ENCODE measurements around the gene SGCD. TPM values are rescaled to one million over a fixed set of nuclear protein-coding genes. Genes with fewer than 3 reads are reported as not detected.

The SGCD gene
- total RNA-seq, 1 experiment from 2014 or later, result not detected

GRCh38 chr5:156434471-156434870 is 107.5 kb downstream of the SGCD start:
- H3K36me3 ChIP-seq (ENCODE audit: control insufficient read depth in 1 of 2, insufficient read depth in 2 of 2, low read length in 2 of 2), result no peaks in the 10 kb centered on the region
- H3K9me3 ChIP-seq (ENCODE audit: control insufficient read depth in 1 of 2, insufficient read depth in 1 of 2, low read depth in 1 of 2, low read length in 2 of 2), result peaks cover 3 to 9% of the 10 kb centered on the region in 2 experiments; a peak in 2 of 4 replicates
- H3K4me3 ChIP-seq (replicated peaks in 1 of 2; ENCODE audit: low read depth in 1 of 2, low read length in 2 of 2), result no peak overlapping the region
- ChIA-PET POLR2A (no interaction called here), RAD21 (ENCODE audit: low non-redundant PET in 1 of 2, low total read pairs in 2 of 2, uncharacterized antibody in 2 of 2, unreplicated experiment in 2 of 2) (no interaction called here), CTCF (no interaction called here)
- ATAC-seq (no peak), DNase-seq (ENCODE audit: low read depth, low spot score) (no peak)
- no peaks in the 10 kb centered on the region for H3K27me3 ChIP-seq (ENCODE audit: insufficient read depth, low read length)
- no peaks in the 10 kb centered on the region for H3K9me2 ChIP-seq (ENCODE audit: insufficient read depth)
- no peak for TF ChIP-seq CBX3 (IDR thresholded peaks at IDR 0.05; ENCODE audit: low read depth)
- no peak for TF ChIP-seq SP1 (IDR thresholded peaks at IDR 0.05; ENCODE audit: low read depth)
- no peak for TF ChIP-seq SRF (IDR thresholded peaks at IDR 0.05; ENCODE audit: low read depth)
- TF ChIP-seq, protein P1, sequence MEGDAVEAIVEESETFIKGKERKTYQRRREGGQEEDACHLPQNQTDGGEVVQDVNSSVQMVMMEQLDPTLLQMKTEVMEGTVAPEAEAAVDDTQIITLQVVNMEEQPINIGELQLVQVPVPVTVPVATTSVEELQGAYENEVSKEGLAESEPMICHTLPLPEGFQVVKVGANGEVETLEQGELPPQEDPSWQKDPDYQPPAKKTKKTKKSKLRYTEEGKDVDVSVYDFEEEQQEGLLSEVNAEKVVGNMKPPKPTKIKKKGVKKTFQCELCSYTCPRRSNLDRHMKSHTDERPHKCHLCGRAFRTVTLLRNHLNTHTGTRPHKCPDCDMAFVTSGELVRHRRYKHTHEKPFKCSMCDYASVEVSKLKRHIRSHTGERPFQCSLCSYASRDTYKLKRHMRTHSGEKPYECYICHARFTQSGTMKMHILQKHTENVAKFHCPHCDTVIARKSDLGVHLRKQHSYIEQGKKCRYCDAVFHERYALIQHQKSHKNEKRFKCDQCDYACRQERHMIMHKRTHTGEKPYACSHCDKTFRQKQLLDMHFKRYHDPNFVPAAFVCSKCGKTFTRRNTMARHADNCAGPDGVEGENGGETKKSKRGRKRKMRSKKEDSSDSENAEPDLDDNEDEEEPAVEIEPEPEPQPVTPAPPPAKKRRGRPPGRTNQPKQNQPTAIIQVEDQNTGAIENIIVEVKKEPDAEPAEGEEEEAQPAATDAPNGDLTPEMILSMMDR (IDR thresholded peaks at IDR 0.05 in 2 of 3, conservative IDR thresholded peaks at IDR 0.05 in 1 of 3; ENCODE audit: borderline replicate concordance in 1 of 3, insufficient read depth in 1 of 3, low read depth in 2 of 3, low read length in 2 of 3), result no peak
- TF ChIP-seq, protein P2, sequence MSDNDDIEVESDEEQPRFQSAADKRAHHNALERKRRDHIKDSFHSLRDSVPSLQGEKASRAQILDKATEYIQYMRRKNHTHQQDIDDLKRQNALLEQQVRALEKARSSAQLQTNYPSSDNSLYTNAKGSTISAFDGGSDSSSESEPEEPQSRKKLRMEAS (IDR thresholded peaks at IDR 0.05), result no peak
- no TSS peak for BruUV-seq (replicated peaks)
- H4K20me1 ChIP-seq (ENCODE audit: insufficient read depth), result no peaks in the 10 kb centered on the region
- H2AFZ ChIP-seq (ENCODE audit: low read depth, low read length, poor library complexity, severe bottlenecking), result no peak overlapping the region
- H3K4me1 ChIP-seq (ENCODE audit: control insufficient read depth in 1 of 2, insufficient read depth in 2 of 2, low read length in 2 of 2), result no peaks in the 10 kb centered on the region
- H3K9ac ChIP-seq (ENCODE audit: low read length), result no peak overlapping the region
- H3K27ac ChIP-seq (ENCODE audit: low read depth, low read length), result no peak overlapping the region
- no peaks in the 10 kb centered on the region for H3K79me2 ChIP-seq (ENCODE audit: insufficient read depth, low read length)
- intact Hi-C loops (cut with micrococcal nuclease), result no loop called here
- H3K4me2 ChIP-seq (ENCODE audit: low read length), result no peak overlapping the region

DNA sequence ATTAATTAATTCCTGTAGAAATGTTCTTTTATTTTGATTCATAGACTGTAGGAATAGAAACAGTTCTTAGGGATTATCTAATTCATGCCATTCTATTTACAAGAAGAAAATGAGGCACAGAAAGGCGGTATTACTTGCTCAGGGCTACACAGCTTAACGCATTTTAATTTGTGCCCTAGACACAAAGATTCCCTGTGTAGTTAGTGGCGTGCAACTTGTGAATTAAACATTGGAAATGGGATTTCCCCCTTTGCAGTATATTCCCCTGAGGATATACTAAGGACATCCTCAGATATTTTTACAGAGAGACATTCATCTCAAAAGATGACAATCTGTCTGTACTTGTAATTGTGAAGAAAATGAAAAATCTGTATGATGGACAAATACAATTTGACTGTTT is 108.1 kb downstream of the SGCD start:
- H3K4me2 ChIP-seq (ENCODE audit: low read length), result no peak overlapping the region
- peaks cover 3 to 9% of the 10 kb centered on the region in 2 experiments; a peak in 2 of 4 replicates for H3K9me3 ChIP-seq (ENCODE audit: control insufficient read depth in 1 of 2, insufficient read depth in 1 of 2, low read depth in 1 of 2, low read length in 2 of 2)
- POLR2A ChIA-PET, result no interaction called here
- H2AFZ ChIP-seq (ENCODE audit: low read depth, low read length, poor library complexity, severe bottlenecking), result no peak overlapping the region
- H3K79me2 ChIP-seq (ENCODE audit: insufficient read depth, low read length), result no peaks in the 10 kb centered on the region
- H3K9ac ChIP-seq (ENCODE audit: low read length), result no peak overlapping the region
- no peaks in the 10 kb centered on the region for H3K9me2 ChIP-seq (ENCODE audit: insufficient read depth)
- no peaks in the 10 kb centered on the region for H3K4me1 ChIP-seq (ENCODE audit: control insufficient read depth in 1 of 2, insufficient read depth in 2 of 2, low read length in 2 of 2)
- H3K27me3 ChIP-seq (ENCODE audit: insufficient read depth, low read length), result no peaks in the 10 kb centered on the region
- intact Hi-C loops (cut with micrococcal nuclease), result no loop called here
- RAD21 ChIA-PET (ENCODE audit: low non-redundant PET in 1 of 2, low total read pairs in 2 of 2, uncharacterized antibody in 2 of 2, unreplicated experiment in 2 of 2), result no interaction called here
- H3K27ac ChIP-seq (ENCODE audit: low read depth, low read length), result no peak overlapping the region
- DNase-seq (ENCODE audit: low read depth, low spot score) (no peak), ATAC-seq (no peak)
- no TSS peak for BruUV-seq (replicated peaks)
- no peaks in the 10 kb centered on the region for H4K20me1 ChIP-seq (ENCODE audit: insufficient read depth)
- CTCF ChIA-PET, result no interaction called here
- H3K36me3 ChIP-seq (ENCODE audit: control insufficient read depth in 1 of 2, insufficient read depth in 2 of 2, low read length in 2 of 2), result no peaks in the 10 kb centered on the region
- H3K4me3 ChIP-seq (replicated peaks in 1 of 2; ENCODE audit: low read depth in 1 of 2, low read length in 2 of 2), result no peak overlapping the region
- TF ChIP-seq ELF1 (IDR thresholded peaks at IDR 0.05; ENCODE audit: borderline replicate concordance, low read depth), result no peak
- TF ChIP-seq, protein P1 (IDR thresholded peaks at IDR 0.05 in 2 of 3, conservative IDR thresholded peaks at IDR 0.05 in 1 of 3; ENCODE audit: borderline replicate concordance in 1 of 3, insufficient read depth in 1 of 3, low read depth in 2 of 3, low read length in 2 of 3), result no peak
- TF ChIP-seq, protein P2 (IDR thresholded peaks at IDR 0.05), result no peak
- no peak for TF ChIP-seq ZNF274 (IDR thresholded peaks at IDR 0.05; ENCODE audit: low read depth, low read length)
- no peak for TF ChIP-seq ATF3 (IDR thresholded peaks at IDR 0.05)
- TF ChIP-seq SIN3A (IDR thresholded peaks at IDR 0.05; ENCODE audit: low read depth), result no peak
- TF ChIP-seq TCF7L2 (IDR thresholded peaks at IDR 0.05; ENCODE audit: borderline replicate concordance, extremely low read depth, insufficient read depth, insufficient read length), result no peak
- no peak for TF ChIP-seq EZH2 (IDR thresholded peaks at IDR 0.05)
- TF ChIP-seq RAD21 (IDR thresholded peaks at IDR 0.05; ENCODE audit: low read depth), result no peak
- no peak for TF ChIP-seq POLR2A (IDR thresholded peaks at IDR 0.05; ENCODE audit: borderline replicate concordance, extremely low read depth, insufficient read depth, insufficient read length)

Measured in HCT116 (cell line).